Body of pancreas (tissue), 4 donors: ENCODE measurements around the gene SIT1. TPM values are rescaled to one million over a fixed set of nuclear protein-coding genes. Genes with fewer than 3 reads are reported as not detected.

ENCODE experiments used
- ATAC-seq: fragments of 150-250 bp; one replicate; pipeline ENCODE4 v1.9.1; 2016
- DNase-seq, 4 donors: peaks; one replicate each; pipeline ENCODE4 v3.0.0-alpha.2; 2019
- H3K27ac ChIP-seq, 4 donors: fragments of 200-600 bp; sonication (generic); 1 replicate in 3 of 4; 2 replicates in 1 of 4; pipeline versions ENCODE4 v1.5.1 to v1.6.1; 2016 to 2019; ENCODE audit warnings: mild to moderate bottlenecking in 1 of 4, mixed read lengths in 1 of 4, moderate library complexity in 1 of 4
- H3K27me3 ChIP-seq, 2 donors: fragments of 200-600 bp; sonication (generic); one replicate each; pipeline ENCODE4 v1.6.0; 2016; ENCODE audit warnings: mild to moderate bottlenecking in 1 of 2
- H3K36me3 ChIP-seq, 2 donors: fragments of 200-600 bp; sonication (generic); replicated peaks in 1 of 2; 2 replicates each; pipeline ENCODE4 v1.5.1; 2016; ENCODE audit warnings: low read depth in 2 of 2; ENCODE audit not compliant: insufficient read depth in 1 of 2
- H3K4me1 ChIP-seq: fragments of 200-600 bp; sonication (generic); one replicate; pipeline ENCODE4 v1.6.0; 2016
- H3K4me3 ChIP-seq, 2 donors: fragments of 200-600 bp; sonication (generic); 1 replicate in 1 of 2; 2 replicates in 1 of 2; pipeline ENCODE4 v1.5.1; 2016 to 2019
- H3K9me3 ChIP-seq, 3 donors: fragments of 200-600 bp; sonication (generic); 1 replicate in 2 of 3; 2 replicates in 1 of 3; pipeline ENCODE4 v1.5.1; 2016
- POLR2A ChIP-seq, 3 donors: fragments of 450-650 bp; IDR thresholded peaks; one replicate each; pipeline ENCODE4 v1.6.1; 2016; ENCODE audit warnings: antibody characterized with exemption in 3 of 3, mild to moderate bottlenecking in 2 of 3
- WGBS, 2 donors: methylation state at CpG; one replicate each; pipeline ENCODE4 v1.1.5; 2017; 5-methylcytosine and 5-hydroxymethylcytosine counted together
- intact Hi-C: fragments of 100-400 bp; cut with DNase I; formaldehyde crosslinking; loops from one replicate; pipeline ENCODE4 v1.15.1; 2023
- total RNA-seq, 2 donors: library from RNA; depleted of rRNA; stranded (reverse); fragments of >200 nt; gene quantifications; one replicate each; pipeline ENCODE4 v1.1.0, GENCODE V29; 2016
- TF ChIP-seq, protein P1 (sequence below), 7 experiments: fragments of 450-650 bp in 4 of 7; fragments of 200-600 bp in 3 of 7; sonication (generic) in 3 of 7; IDR thresholded peaks; one replicate each; pipeline ENCODE4 v1.5.1; 2016 to 2019; ENCODE audit warnings: antibody characterized with exemption in 7 of 7

SIT1 gene
- total RNA-seq, 2 donors from 2014 or later: 0.26 TPM; not detected in 1

DNA sequence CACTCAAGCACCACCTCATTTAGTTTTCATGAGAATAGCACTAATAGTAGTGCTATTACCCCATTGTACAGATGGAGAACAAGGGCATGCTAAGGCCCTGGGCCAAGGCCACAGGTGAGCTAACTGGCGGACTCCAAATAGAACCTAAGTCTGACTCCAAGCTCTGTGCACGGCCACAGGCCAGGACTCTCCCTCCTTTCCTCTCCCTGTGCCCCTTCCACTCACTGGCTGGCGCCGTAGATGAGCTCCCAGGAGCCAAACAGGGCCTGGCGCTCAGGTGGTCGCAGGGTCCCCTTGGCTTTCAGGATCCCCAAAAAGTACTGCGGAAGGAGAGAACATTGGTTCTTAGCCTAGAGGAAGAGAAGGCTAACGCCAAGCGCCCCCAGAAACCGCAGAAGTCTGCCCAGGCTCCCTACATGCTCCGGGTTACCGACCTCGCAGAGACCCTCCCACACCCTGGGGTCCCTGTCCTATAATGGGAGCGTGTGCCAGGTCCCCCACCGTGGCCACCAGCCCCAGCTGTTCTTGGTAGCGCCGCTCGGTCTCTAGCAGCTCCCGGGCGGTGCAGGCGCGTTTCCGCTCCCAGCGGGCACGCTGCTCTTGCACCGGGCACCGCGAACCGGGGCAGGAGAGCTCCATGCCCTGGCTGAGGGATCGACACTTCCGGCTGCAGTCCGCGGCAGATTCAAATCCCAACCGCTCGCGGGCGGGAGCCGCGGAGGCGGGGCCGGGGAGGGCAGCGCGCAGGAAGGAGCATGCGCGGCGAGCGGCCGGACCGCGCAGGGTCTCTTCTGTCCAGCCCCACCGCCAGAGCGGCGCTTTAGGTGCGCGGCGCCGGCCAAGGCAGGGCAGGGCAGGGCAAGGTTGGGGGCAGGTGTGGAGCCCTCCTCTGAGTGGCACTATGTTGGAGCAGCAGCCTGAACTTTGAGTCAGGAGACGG lies 14.1 kb upstream of the SIT1 start, which contains the start of gene ARHGEF39:
Gene ARHGEF39, minus strand, starts transcription at position 665 of the 940 bp plus-strand sequence. Its CDS starts 26 bp downstream, at position 639.
- 5 to 22% methylated on average over 11 to 58 of the region's 58 CpGs for WGBS, 2 donors
- H3K4me3 ChIP-seq: peak within 1 kb of the TSS in 1 of 2 donors; percentile 12
- DNase-seq (peak; percentile 85 to 88 (median 86)), ATAC-seq (peak; percentile 87)
- no peaks in the 10 kb centered on the region for H3K36me3 ChIP-seq
- intact Hi-C loops: loop anchor here (5.0 kb wide), 1 partner anchor 32 kb away; no protein-coding TSS in a partner anchor
- H3K4me1 ChIP-seq: peaks cover 49% of the 10 kb centered on the region
- peak within 1 kb of the TSS; percentile 3 to 72 (median 37) for H3K27ac ChIP-seq
- no peaks in the 10 kb centered on the region for H3K27me3 ChIP-seq
- H3K9me3 ChIP-seq: no peaks in the 10 kb centered on the region
- TF ChIP-seq, protein P1, sequence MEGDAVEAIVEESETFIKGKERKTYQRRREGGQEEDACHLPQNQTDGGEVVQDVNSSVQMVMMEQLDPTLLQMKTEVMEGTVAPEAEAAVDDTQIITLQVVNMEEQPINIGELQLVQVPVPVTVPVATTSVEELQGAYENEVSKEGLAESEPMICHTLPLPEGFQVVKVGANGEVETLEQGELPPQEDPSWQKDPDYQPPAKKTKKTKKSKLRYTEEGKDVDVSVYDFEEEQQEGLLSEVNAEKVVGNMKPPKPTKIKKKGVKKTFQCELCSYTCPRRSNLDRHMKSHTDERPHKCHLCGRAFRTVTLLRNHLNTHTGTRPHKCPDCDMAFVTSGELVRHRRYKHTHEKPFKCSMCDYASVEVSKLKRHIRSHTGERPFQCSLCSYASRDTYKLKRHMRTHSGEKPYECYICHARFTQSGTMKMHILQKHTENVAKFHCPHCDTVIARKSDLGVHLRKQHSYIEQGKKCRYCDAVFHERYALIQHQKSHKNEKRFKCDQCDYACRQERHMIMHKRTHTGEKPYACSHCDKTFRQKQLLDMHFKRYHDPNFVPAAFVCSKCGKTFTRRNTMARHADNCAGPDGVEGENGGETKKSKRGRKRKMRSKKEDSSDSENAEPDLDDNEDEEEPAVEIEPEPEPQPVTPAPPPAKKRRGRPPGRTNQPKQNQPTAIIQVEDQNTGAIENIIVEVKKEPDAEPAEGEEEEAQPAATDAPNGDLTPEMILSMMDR (IDR thresholded peaks at IDR 0.05): peak in 5 of 7 experiments; percentile 14 to 41 (median 33)
- TF ChIP-seq POLR2A (IDR thresholded peaks at IDR 0.05): peak; percentile 13 to 66 (median 47)

DNA sequence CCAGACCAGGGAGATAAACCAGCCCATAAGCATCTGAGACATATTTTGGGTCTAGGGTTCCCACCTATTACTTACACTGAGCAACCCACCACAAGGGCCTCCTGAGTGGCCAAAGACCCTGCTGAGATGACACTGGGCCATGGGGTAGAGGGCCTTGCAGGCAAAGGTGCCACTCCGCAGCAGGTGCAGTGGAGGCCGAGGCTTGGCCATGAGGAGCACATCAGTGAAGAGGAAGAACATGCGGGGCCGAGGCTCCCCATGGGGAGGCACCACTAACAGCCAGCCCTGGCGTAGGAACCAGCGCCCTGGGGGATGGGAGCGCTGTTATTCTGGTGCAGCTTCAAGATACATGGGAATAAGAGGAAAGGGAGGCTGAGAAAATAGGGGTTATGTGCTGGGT lies 11.7 kb upstream of the SIT1 start:
- WGBS, 2 donors: 85 to 94% methylated on average over 7 of the region's 7 CpGs
- Histone ChIP-seq H3K4me1 (peaks cover 40% of the 10 kb centered on the region), H3K9me3 (no peaks in the 10 kb centered on the region), H3K4me3 (no peak overlapping the region), H3K36me3 (no peaks in the 10 kb centered on the region), H3K27me3 (no peaks in the 10 kb centered on the region), H3K27ac (peak overlapping the region in 1 of 4 donors; percentile 90)
- intact Hi-C loops: loop anchor here (5.0 kb wide), 1 partner anchor 35 kb away; no protein-coding TSS in a partner anchor
- no peak for DNase-seq
- TF ChIP-seq, protein P1 (IDR thresholded peaks at IDR 0.05): no peak
- no peak for TF ChIP-seq POLR2A (IDR thresholded peaks at IDR 0.05)
- no peak for ATAC-seq

GRCh38 chr9:35661756-35662350 lies 11.1 kb upstream of the SIT1 start:
- 19 to 58% methylated on average over 1 to 3 of the region's 3 CpGs for WGBS, 2 donors
- Histone ChIP-seq H3K4me3 (no peak overlapping the region), H3K9me3 (no peaks in the 10 kb centered on the region), H3K27me3 (no peaks in the 10 kb centered on the region), H3K4me1 (peaks cover 46% of the 10 kb centered on the region), H3K36me3 (no peaks in the 10 kb centered on the region), H3K27ac (peak overlapping the region; percentile 19 to 90 (median 52))
- DNase-seq (no peak), ATAC-seq (no peak)
- TF ChIP-seq POLR2A (IDR thresholded peaks at IDR 0.05): no peak
- intact Hi-C loops: loop anchor here (5.0 kb wide), 1 partner anchor 35 kb away; no protein-coding TSS in a partner anchor

DNA sequence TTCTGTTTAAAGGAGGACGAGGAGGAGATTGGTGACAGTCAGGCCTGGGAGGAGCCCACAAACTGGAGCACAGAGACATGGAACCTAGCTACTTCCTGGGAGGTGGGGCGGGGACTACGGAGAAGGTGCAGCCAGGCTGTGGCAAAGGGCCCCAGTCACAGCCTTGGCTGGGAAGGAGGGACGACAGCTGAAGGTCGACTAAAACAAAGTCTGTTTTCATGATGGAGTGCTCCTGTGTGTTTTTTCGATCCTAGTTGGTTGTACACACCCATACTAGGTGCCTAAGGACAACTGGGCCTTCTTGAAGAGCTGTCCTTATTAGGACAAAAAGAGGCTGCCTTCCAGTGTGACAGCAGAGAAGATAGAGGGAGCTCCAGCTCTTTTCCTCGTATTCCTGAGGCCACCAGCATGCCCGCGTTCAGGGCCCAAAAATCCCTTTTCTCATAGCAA lies 10.3 kb upstream of the SIT1 start:
- H3K4me1 ChIP-seq: peaks cover 49% of the 10 kb centered on the region

More for the DNA sequence above, 10.3 kb upstream of the SIT1 start:
- Histone ChIP-seq H3K27ac (peak overlapping the region; percentile 48 to 90 (median 58)), H3K4me3 (no peak overlapping the region), H3K27me3 (no peaks in the 10 kb centered on the region), H3K9me3 (no peaks in the 10 kb centered on the region), H3K36me3 (no peaks in the 10 kb centered on the region)
- DNase-seq: peak; percentile 43 to 79 (median 70)
- no peak for ATAC-seq
- TF ChIP-seq, protein P1 (IDR thresholded peaks at IDR 0.05): peak in 6 of 7 experiments; percentile 22 to 69 (median 52)
- peak in 1 of 3 donors; percentile 43 for TF ChIP-seq POLR2A (IDR thresholded peaks at IDR 0.05)
- intact Hi-C loops: loop anchor here (5.0 kb wide), 1 partner anchor 36 kb away; no protein-coding TSS in a partner anchor
- 19 to 47% methylated on average over 9 of the region's 9 CpGs for WGBS, 2 donors
